ENCODE results near the gene UQCR11.

The UQCR11 gene

GRCh38 chr19:1610579-1610978 lies 5.3 kb upstream of the UQCR11 start:
- H3K4me3 ChIP-seq: no peak overlapping the region
- no peak for TF ChIP-seq CTCF (IDR thresholded peaks at IDR 0.05)
- DNase-seq (ENCODE audit: low spot score): no peak
- no peak overlapping the region for H3K27ac ChIP-seq

- Histone ChIP-seq H3K27ac (no peak overlapping the region), H3K4me3 (no peak overlapping the region)
- TF ChIP-seq CTCF (IDR thresholded peaks at IDR 0.05): no peak
- DNase-seq (ENCODE audit: low spot score): no peak
Measured at GRCh38 chr19:1609680-1610474, 4.6 kb upstream of the UQCR11 start.

- no peak for TF ChIP-seq CTCF (IDR thresholded peaks at IDR 0.05)
- no peak overlapping the region for H3K4me3 ChIP-seq
- DNase-seq (ENCODE audit: low spot score): no peak
- H3K27ac ChIP-seq: no peak overlapping the region
Measured at GRCh38 chr19:1609103-1609396, 3.8 kb upstream of the UQCR11 start.

GRCh38 chr19:1608359-1609102 lies 3.3 kb upstream of the UQCR11 start:
- Histone ChIP-seq H3K4me3 (no peak overlapping the region), H3K27ac (no peak overlapping the region)
- no peak for DNase-seq (ENCODE audit: low spot score)
- TF ChIP-seq CTCF (IDR thresholded peaks at IDR 0.05): no peak

- H3K4me3 ChIP-seq: peak overlapping the region; percentile 88
- peak overlapping the region; percentile 83 to 93 for H3K27ac ChIP-seq
- no peak for DNase-seq (ENCODE audit: low spot score)
- no peak for TF ChIP-seq CTCF (IDR thresholded peaks at IDR 0.05)
Measured at GRCh38 chr19:1606138-1606651, 933 bp upstream of the UQCR11 start.

GRCh38 chr19:1602091-1602707 lies 3.1 kb downstream of the UQCR11 start:
- Histone ChIP-seq H3K4me3 (no peak overlapping the region), H3K27ac (no peak overlapping the region)
- DNase-seq (ENCODE audit: low spot score): no peak
- TF ChIP-seq CTCF (IDR thresholded peaks at IDR 0.05): no peak
